ENCODE results near the gene PLEKHM3. TPM values are rescaled to one million over a fixed set of nuclear protein-coding genes. Genes with fewer than 3 reads are reported as not detected.

The PLEKHM3 gene
- total RNA-seq, 1 experiment from 2014 or later: 8.4 TPM

GRCh38 chr2:207885010-207885409 lies 140.3 kb downstream of the PLEKHM3 start:
- CTCF ChIA-PET: no interaction called here
- Histone ChIP-seq H3K4me3 (no peak overlapping the region), H3K27me3 (ENCODE audit: insufficient read depth, low read depth) (no peaks in the 10 kb centered on the region), H3K9me2 (ENCODE audit: insufficient read depth) (no peaks in the 10 kb centered on the region), H3K4me1 (replicated peaks; ENCODE audit: insufficient read depth) (no peaks in the 10 kb centered on the region), H3K36me3 (ENCODE audit: low read depth) (no peaks in the 10 kb centered on the region), H3K79me2 (ENCODE audit: low read depth) (no peaks in the 10 kb centered on the region), H3K4me2 (no peak overlapping the region), H3K9me3 (ENCODE audit: insufficient read depth, low read depth) (no peaks in the 10 kb centered on the region), H3K27ac (no peak overlapping the region), H2AFZ (no peak overlapping the region), H3F3A (ENCODE audit: insufficient read depth, low read depth) (no peaks in the 10 kb centered on the region), H4K20me1 (ENCODE audit: insufficient read depth) (no peaks in the 10 kb centered on the region)
- TF ChIP-seq CTCF (conservative IDR thresholded peaks at IDR 0.05) (no peak), EZH2 (IDR thresholded peaks at IDR 0.05; ENCODE audit: low read depth) (no peak)
- intact Hi-C loops (cut with micrococcal nuclease; ENCODE audit: unreplicated experiment): no loop called here
- no TSS peak for BruUV-seq (replicated peaks)
- DNase-seq: no peak
- POLR2A ChIA-PET (ENCODE audit: unreplicated experiment): no interaction called here

GRCh38 chr2:207884127-207884526 lies 141.2 kb downstream of the PLEKHM3 start:
- Histone ChIP-seq H3K4me1 (replicated peaks; ENCODE audit: insufficient read depth) (no peaks in the 10 kb centered on the region), H3K27ac (no peak overlapping the region), H3K4me3 (no peak overlapping the region), H3K79me2 (ENCODE audit: low read depth) (no peaks in the 10 kb centered on the region), H3K27me3 (ENCODE audit: insufficient read depth, low read depth) (no peaks in the 10 kb centered on the region), H3F3A (ENCODE audit: insufficient read depth, low read depth) (peaks cover 4% of the 10 kb centered on the region; the same call in 1 of the 2 replicates), H3K4me2 (no peak overlapping the region), H4K20me1 (ENCODE audit: insufficient read depth) (no peaks in the 10 kb centered on the region), H2AFZ (no peak overlapping the region), H3K9me3 (ENCODE audit: insufficient read depth, low read depth) (no peaks in the 10 kb centered on the region), H3K9me2 (ENCODE audit: insufficient read depth) (no peaks in the 10 kb centered on the region), H3K36me3 (ENCODE audit: low read depth) (no peaks in the 10 kb centered on the region)
- ChIA-PET CTCF (no interaction called here), POLR2A (ENCODE audit: unreplicated experiment) (no interaction called here)
- DNase-seq: no peak
- no peak for TF ChIP-seq EZH2 (IDR thresholded peaks at IDR 0.05; ENCODE audit: low read depth)
- TF ChIP-seq CTCF (conservative IDR thresholded peaks at IDR 0.05): no peak
- intact Hi-C loops (cut with micrococcal nuclease; ENCODE audit: unreplicated experiment): no loop called here
- BruUV-seq (replicated peaks): no TSS peak

GRCh38 chr2:207883002-207883780 lies 142.1 kb downstream of the PLEKHM3 start:
- no peaks in the 10 kb centered on the region for H3K79me2 ChIP-seq (ENCODE audit: low read depth)
- CTCF ChIA-PET: no interaction called here
- no peak for TF ChIP-seq CTCF (conservative IDR thresholded peaks at IDR 0.05)
- TF ChIP-seq EZH2 (IDR thresholded peaks at IDR 0.05; ENCODE audit: low read depth): no peak
- H3K9me2 ChIP-seq (ENCODE audit: insufficient read depth): no peaks in the 10 kb centered on the region
- H3K4me2 ChIP-seq: no peak overlapping the region
- POLR2A ChIA-PET (ENCODE audit: unreplicated experiment): no interaction called here
- H3K27me3 ChIP-seq (ENCODE audit: insufficient read depth, low read depth): no peaks in the 10 kb centered on the region
- no peak overlapping the region for H3K4me3 ChIP-seq
- no peak overlapping the region for H2AFZ ChIP-seq
- no peaks in the 10 kb centered on the region for H3K4me1 ChIP-seq (replicated peaks; ENCODE audit: insufficient read depth)
- no peak overlapping the region for H3K27ac ChIP-seq
- H3K9me3 ChIP-seq (ENCODE audit: insufficient read depth, low read depth): no peaks in the 10 kb centered on the region
- BruUV-seq (replicated peaks): no TSS peak
- H3F3A ChIP-seq (ENCODE audit: insufficient read depth, low read depth): peaks cover 5% of the 10 kb centered on the region; the same call in 1 of the 2 replicates
- H3K36me3 ChIP-seq (ENCODE audit: low read depth): no peaks in the 10 kb centered on the region
- no peaks in the 10 kb centered on the region for H4K20me1 ChIP-seq (ENCODE audit: insufficient read depth)
- DNase-seq: no peak
- intact Hi-C loops (cut with micrococcal nuclease; ENCODE audit: unreplicated experiment): no loop called here
